ENCODE measurements around the gene PIGC.

Gene PIGC

DNA sequence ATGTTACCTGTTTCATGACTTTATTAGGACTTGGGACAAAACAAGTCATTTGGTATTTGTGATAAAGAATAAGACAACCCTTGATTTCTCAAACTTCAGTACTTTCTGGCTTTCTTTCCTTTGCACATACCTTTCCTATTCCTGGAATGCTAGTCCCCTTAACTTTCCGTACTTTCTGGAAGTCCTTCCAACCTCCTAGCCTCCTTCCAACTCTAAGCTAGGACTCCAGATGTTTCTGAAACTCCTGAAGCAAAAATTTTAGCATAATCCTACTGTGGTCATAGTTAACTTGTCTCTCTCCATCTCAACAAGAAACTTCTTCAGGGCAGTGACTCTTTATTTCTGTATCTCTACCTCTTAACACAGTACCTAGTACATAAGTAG, 43.2 kb downstream of the PIGC start:
- Histone ChIP-seq H3K27ac (peak overlapping the region in 1 of 2 donors; percentile 75), H3K4me3 (no peak overlapping the region)
- TF ChIP-seq CTCF (IDR thresholded peaks at IDR 0.05) = no peak
- DNase-seq (ENCODE audit: low spot score) = no peak

GRCh38 chr1:172399756-172400721, 43.8 kb downstream of the PIGC start:
- no peak for DNase-seq (ENCODE audit: low spot score)
- Histone ChIP-seq H3K27ac (peak overlapping the region; percentile 58 to 75), H3K4me3 (no peak overlapping the region)
- no peak for TF ChIP-seq CTCF (IDR thresholded peaks at IDR 0.05)

DNA sequence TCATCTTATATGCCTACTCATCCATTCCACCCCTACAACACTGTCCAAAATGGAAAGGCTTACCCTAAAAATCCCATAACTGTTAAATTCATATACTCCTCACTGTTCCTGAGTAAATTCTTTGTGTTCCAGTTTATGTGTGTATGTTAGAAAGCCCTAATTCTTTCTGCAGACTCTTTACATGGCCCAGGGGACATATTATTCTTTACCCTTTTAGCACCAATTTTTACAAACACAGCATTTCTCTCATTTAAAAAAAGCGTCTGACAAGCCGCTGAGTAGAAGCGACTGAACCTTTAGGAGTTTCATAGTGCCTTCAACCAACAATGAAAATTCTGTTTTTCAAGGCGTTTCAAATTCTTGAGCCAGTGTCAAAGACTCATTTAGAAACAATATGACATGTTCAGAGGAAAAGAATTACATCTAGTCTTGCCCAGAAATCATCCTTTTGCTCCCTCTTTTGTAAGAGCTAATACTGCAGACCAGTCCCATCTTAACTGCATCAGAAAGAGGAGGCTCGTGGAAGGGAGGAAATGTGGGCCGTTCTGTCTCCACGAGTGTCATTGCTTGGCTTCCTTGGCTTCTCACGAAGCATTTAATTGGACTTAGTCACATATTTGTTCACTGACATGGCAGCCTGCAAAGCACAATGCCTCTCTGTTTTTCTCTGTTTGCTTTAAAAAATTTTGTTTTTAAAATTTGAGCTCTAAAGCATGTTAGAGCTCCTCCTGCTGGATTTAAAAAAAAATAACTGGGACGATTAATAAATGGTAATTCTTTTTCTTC, 44.7 kb downstream of the PIGC start:
- peak; percentile 81 for DNase-seq (ENCODE audit: low spot score)
- peak overlapping the region; percentile 54 to 75 for H3K27ac ChIP-seq
- peak; percentile 43 for TF ChIP-seq CTCF (IDR thresholded peaks at IDR 0.05)
- H3K4me3 ChIP-seq = peak overlapping the region; percentile 38

DNA sequence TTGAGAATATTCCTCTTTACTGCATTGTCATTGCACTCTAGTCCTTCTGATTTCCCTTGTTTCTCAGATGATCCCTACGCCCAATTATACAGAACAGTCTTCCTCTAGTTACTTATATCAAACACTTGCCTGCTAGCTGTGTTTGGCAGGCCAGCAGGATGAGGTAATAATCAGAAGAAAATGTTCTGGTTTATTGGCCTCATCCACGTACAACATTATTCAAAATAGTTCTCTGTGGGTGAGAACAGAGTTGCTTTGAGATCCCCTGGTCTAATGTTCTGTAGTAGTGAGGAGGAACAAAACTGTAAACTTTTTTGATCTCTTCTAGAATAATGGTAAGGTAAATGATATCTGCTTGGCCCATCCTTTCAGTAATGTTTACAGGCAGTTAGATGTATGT, 45.7 kb downstream of the PIGC start:
- peak overlapping the region; percentile 54 to 75 for H3K27ac ChIP-seq
- no peak for TF ChIP-seq CTCF (IDR thresholded peaks at IDR 0.05)

GRCh38 chr1:172397633-172398032, 46.2 kb downstream of the PIGC start:
- no peak for TF ChIP-seq CTCF (IDR thresholded peaks at IDR 0.05)
- H3K4me3 ChIP-seq = no peak overlapping the region
- no peak for DNase-seq (ENCODE audit: low spot score)
- H3K27ac ChIP-seq = peak overlapping the region in 1 of 2 donors; percentile 75

More for the DNA sequence above, 45.7 kb downstream of the PIGC start:
- DNase-seq (ENCODE audit: low spot score) = no peak
- H3K4me3 ChIP-seq = no peak overlapping the region

GRCh38 chr1:172397221-172397620, 46.6 kb downstream of the PIGC start:
- no peak overlapping the region for H3K4me3 ChIP-seq
- TF ChIP-seq CTCF (IDR thresholded peaks at IDR 0.05) = no peak
- H3K27ac ChIP-seq = no peak overlapping the region
- DNase-seq (ENCODE audit: low spot score) = no peak

Measured in coronary artery (tissue), 2 donors.